Endothelial cell of umbilical vein (primary cell): ENCODE measurements around the gene FOXJ3. TPM values are rescaled to one million over a fixed set of nuclear protein-coding genes. Genes with fewer than 3 reads are reported as not detected.

ENCODE experiments used
- BruUV-seq: library from RNA; stranded (reverse); fragments of 400-500 nt; replicated peaks from 2 replicates; lab custom pipeline; 2021; lab: Mats Ljungman, UMichigan
- CTCF ChIA-PET: fragments of 300-600, 350-600 bp; sonication (Branson Sonifier 250); formaldehyde crosslinking; loops from one replicate; lab custom pipeline; 2021; ENCODE audit warnings: antibody characterized with exemption, inconsistent platforms; lab: Charles Lee
- POLR2A ChIA-PET: fragments of 300-600, 350-600 bp; sonication (Branson Sonifier 250); formaldehyde crosslinking; loops from one replicate; lab custom pipeline; 2021; ENCODE audit warnings: antibody characterized with exemption, inconsistent platforms; lab: Charles Lee
- DNase-seq: peaks from one replicate; pipeline ENCODE4 v3.0.0-alpha.2; 2011; ENCODE audit warnings: low read depth, low spot score
- FAIRE-seq: peaks from 2 replicates; lab custom pipeline; 2011; peaks lifted over from hg19 to GRCh38; lab: Jason Lieb, UNC
- H2AFZ ChIP-seq: 2 replicates; pipeline ENCODE4 v1.6.0; 2012; ENCODE audit warnings: low read depth, low read length, control low read depth, inconsistent platforms
- H3K27ac ChIP-seq: 2 replicates; pipeline ENCODE4 v1.5.1; 2011; ENCODE audit warnings: low read depth, mild to moderate bottlenecking, control low read depth, low read length, moderate library complexity; ENCODE audit not compliant: insufficient read depth
- H3K27me3 ChIP-seq, 2 experiments: 2 replicates each; pipeline versions ENCODE4 v1.6.0 to v1.6.1; 2011; ENCODE audit warnings: low read length in 2 of 2, mixed read lengths in 1 of 2; ENCODE audit not compliant: control insufficient read depth in 2 of 2, insufficient read depth in 2 of 2
- H3K36me3 ChIP-seq, 2 experiments: 2 replicates in 1 of 2; 3 replicates in 1 of 2; pipeline ENCODE4 v1.5.1; 2011; ENCODE audit warnings: low read length in 2 of 2, mild to moderate bottlenecking in 1 of 2, moderate library complexity in 1 of 2; ENCODE audit not compliant: control insufficient read depth in 2 of 2, insufficient read depth in 2 of 2; ENCODE audit errors: extremely low read depth in 1 of 2
- H3K4me1 ChIP-seq: 3 replicates; pipeline ENCODE4 v1.5.1; 2011; ENCODE audit warnings: mild to moderate bottlenecking, low read length; ENCODE audit not compliant: control insufficient read depth, insufficient read depth; ENCODE audit errors: extremely low read depth
- H3K4me2 ChIP-seq: 2 replicates; pipeline ENCODE4 v1.6.1; 2011; ENCODE audit warnings: low read length, control low read depth, mixed read lengths; ENCODE audit not compliant: insufficient read depth
- H3K4me3 ChIP-seq, 3 experiments: fragments of 200-600 bp in 1 of 3; sonication (generic), shearing (Covaris generic) in 1 of 3; replicated peaks in 1 of 3; 2 replicates each; pipeline ENCODE4 v1.5.1; 2011 to 2016; ENCODE audit warnings: control low read depth in 3 of 3, low read length in 3 of 3, mild to moderate bottlenecking in 2 of 3, inconsistent platforms in 1 of 3, low read depth in 1 of 3, moderate library complexity in 1 of 3; ENCODE audit not compliant: insufficient read depth in 1 of 3
- H3K79me2 ChIP-seq: 2 replicates; pipeline ENCODE4 v1.6.0; 2012; ENCODE audit warnings: low read length, inconsistent platforms; ENCODE audit not compliant: control insufficient read depth, insufficient read depth
- H3K9ac ChIP-seq: replicated peaks from 2 replicates; pipeline ENCODE3; 2011; ENCODE audit warnings: low read length, control low read depth; ENCODE audit not compliant: insufficient read depth; ENCODE audit errors: extremely low read depth
- H3K9me1 ChIP-seq: replicated peaks from 3 replicates; pipeline ENCODE4 v1.6.0; 2011; ENCODE audit warnings: mild to moderate bottlenecking, low read length; ENCODE audit not compliant: control insufficient read depth, insufficient read depth; ENCODE audit errors: extremely low read depth
- H3K9me3 ChIP-seq: replicated peaks from 2 replicates; pipeline ENCODE4 v1.5.1; 2012; ENCODE audit warnings: low read length, inconsistent platforms; ENCODE audit not compliant: control insufficient read depth, insufficient read depth
- H4K20me1 ChIP-seq: replicated peaks from 2 replicates; pipeline ENCODE3; 2011; ENCODE audit warnings: mild to moderate bottlenecking, low read length; ENCODE audit not compliant: control insufficient read depth, insufficient read depth; ENCODE audit errors: extremely low read depth
- EZH2 ChIP-seq: IDR thresholded peaks from 2 replicates; pipeline ENCODE4 v1.6.1; 2012; ENCODE audit warnings: borderline replicate concordance, low read depth, mild to moderate bottlenecking, moderate library complexity, low read length, inconsistent platforms; ENCODE audit not compliant: severe bottlenecking
- FOS ChIP-seq: IDR thresholded peaks from 2 replicates; pipeline ENCODE4 v1.6.1; 2011; ENCODE audit warnings: mild to moderate bottlenecking, low read length, moderate library complexity, borderline replicate concordance; ENCODE audit not compliant: insufficient read depth
- GATA2 ChIP-seq: IDR thresholded peaks from 2 replicates; pipeline ENCODE4 v1.7.0; 2011; ENCODE audit warnings: low read depth, mild to moderate bottlenecking, moderate library complexity, mixed read lengths, low read length; ENCODE audit not compliant: insufficient read length, insufficient read depth
- JUN ChIP-seq: IDR thresholded peaks from 2 replicates; pipeline ENCODE4 v1.6.1; 2011; ENCODE audit warnings: borderline replicate concordance, low read depth; ENCODE audit not compliant: insufficient read length, insufficient read depth
- MYC ChIP-seq: IDR thresholded peaks from one replicate; pipeline ENCODE4 v1.6.1; 2011; ENCODE audit warnings: mild to moderate bottlenecking, low read depth, low read length
- POLR2A ChIP-seq: IDR thresholded peaks from 2 replicates; pipeline ENCODE4 v1.6.1; 2012; ENCODE audit warnings: low read depth, mild to moderate bottlenecking, control low read depth, low read length
- POLR2AphosphoS5 ChIP-seq: IDR thresholded peaks from 2 replicates; pipeline ENCODE4 v1.6.1; 2012; ENCODE audit warnings: low read depth, mild to moderate bottlenecking, control low read depth, low read length, moderate library complexity; ENCODE audit not compliant: insufficient read depth
- dilution Hi-C: fragments of 300-500 bp; cut with MboI; formaldehyde crosslinking; loops from one replicate; pipeline ENCODE4 v1.15.0; 2019; ENCODE audit warnings: low sequenced_read_pairs; ENCODE audit not compliant: extremely low pct_ligation_motif_present
- intact Hi-C: fragments of 100-400 bp; cut with micrococcal nuclease; formaldehyde crosslinking; loops from one replicate; pipeline ENCODE4 v1.10.0; 2022
- polyA plus RNA-seq, 4 experiments: library from polyadenylated mRNA; depleted of rRNA in 3 of 4; stranded (reverse) in 3 of 4; unstranded in 1 of 4; fragments of >200 nt; gene quantifications; 2 replicates each; pipeline versions ENCODE4 v1.2.1 to v1.2.3, GENCODE V29; 2011 to 2012; ENCODE audit warnings: missing spikeins in 1 of 4
- total RNA-seq: library from RNA; stranded (reverse); gene quantifications from 2 replicates; pipeline ENCODE4 v1.2.3, GENCODE V29; 2021
- TF ChIP-seq, protein P1 (sequence below): IDR thresholded peaks from 2 replicates; pipeline ENCODE4 v1.6.1; 2011; ENCODE audit not compliant: insufficient read depth, insufficient read length
- TF ChIP-seq, protein P2 (sequence below), 2 donors: IDR thresholded peaks; 1 replicate in 1 of 2; 2 replicates in 1 of 2; pipeline ENCODE4 v1.5.1; 2011; ENCODE audit warnings: low read length in 2 of 2, mild to moderate bottlenecking in 2 of 2, moderate library complexity in 2 of 2, control low read depth in 1 of 2, inconsistent platforms in 1 of 2, low read depth in 1 of 2; ENCODE audit not compliant: insufficient read depth in 1 of 2; ENCODE audit errors: extremely low read depth in 1 of 2

The FOXJ3 gene
- total and polyA plus RNA-seq, 2 donors (not counting 3 experiments of a cell fraction or from before 2014, with no cell fraction given): 34.7 to 38.8 TPM

- H3K9me1 ChIP-seq: no peaks in the 10 kb centered on the region
- ChIA-PET POLR2A (no interaction called here), CTCF (interaction anchor here (1.2 kb wide), 1 partner anchor 77 kb away, joined by 3 read pairs; no protein-coding TSS in a partner anchor)
- no peak overlapping the region for H3K27ac ChIP-seq
- no peak for DNase-seq
- dilution Hi-C loops: no loop called here
- FAIRE-seq: no peak
- no peaks in the 10 kb centered on the region for H3K36me3 ChIP-seq
- BruUV-seq: no TSS peak
- no peak overlapping the region for H3K4me2 ChIP-seq
- no peaks in the 10 kb centered on the region for H3K9me3 ChIP-seq
- intact Hi-C loops: no loop called here
- H3K4me3 ChIP-seq: no peak overlapping the region
- H3K9ac ChIP-seq: no peak overlapping the region
- peaks cover 41% of the 10 kb centered on the region for H3K79me2 ChIP-seq
- no peaks in the 10 kb centered on the region for H3K4me1 ChIP-seq
- H3K27me3 ChIP-seq: no peaks in the 10 kb centered on the region
- H2AFZ ChIP-seq: no peak overlapping the region
- H4K20me1 ChIP-seq: peaks cover 2% of the 10 kb centered on the region
- TF ChIP-seq EZH2: no peak
- TF ChIP-seq, protein P1, sequence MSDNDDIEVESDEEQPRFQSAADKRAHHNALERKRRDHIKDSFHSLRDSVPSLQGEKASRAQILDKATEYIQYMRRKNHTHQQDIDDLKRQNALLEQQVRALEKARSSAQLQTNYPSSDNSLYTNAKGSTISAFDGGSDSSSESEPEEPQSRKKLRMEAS: no peak
- no peak for TF ChIP-seq GATA2
- TF ChIP-seq, protein P2, sequence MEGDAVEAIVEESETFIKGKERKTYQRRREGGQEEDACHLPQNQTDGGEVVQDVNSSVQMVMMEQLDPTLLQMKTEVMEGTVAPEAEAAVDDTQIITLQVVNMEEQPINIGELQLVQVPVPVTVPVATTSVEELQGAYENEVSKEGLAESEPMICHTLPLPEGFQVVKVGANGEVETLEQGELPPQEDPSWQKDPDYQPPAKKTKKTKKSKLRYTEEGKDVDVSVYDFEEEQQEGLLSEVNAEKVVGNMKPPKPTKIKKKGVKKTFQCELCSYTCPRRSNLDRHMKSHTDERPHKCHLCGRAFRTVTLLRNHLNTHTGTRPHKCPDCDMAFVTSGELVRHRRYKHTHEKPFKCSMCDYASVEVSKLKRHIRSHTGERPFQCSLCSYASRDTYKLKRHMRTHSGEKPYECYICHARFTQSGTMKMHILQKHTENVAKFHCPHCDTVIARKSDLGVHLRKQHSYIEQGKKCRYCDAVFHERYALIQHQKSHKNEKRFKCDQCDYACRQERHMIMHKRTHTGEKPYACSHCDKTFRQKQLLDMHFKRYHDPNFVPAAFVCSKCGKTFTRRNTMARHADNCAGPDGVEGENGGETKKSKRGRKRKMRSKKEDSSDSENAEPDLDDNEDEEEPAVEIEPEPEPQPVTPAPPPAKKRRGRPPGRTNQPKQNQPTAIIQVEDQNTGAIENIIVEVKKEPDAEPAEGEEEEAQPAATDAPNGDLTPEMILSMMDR (IDR thresholded peaks at IDR 0.05; ENCODE audit: extremely low read depth in 1 of 2, insufficient read depth in 1 of 2, low read depth in 1 of 2, low read length in 2 of 2): no peak
- no peak for TF ChIP-seq POLR2AphosphoS5
- no peak for TF ChIP-seq POLR2A
- TF ChIP-seq FOS: no peak
- no peak for TF ChIP-seq JUN
- TF ChIP-seq MYC: no peak
Observed at GRCh38 chr1:42251042-42251441, 84.0 kb downstream of the FOXJ3 start.
